Fibroblast of skin of left biceps (primary cell): ENCODE data around the gene SLC34A1.

Source experiments
- DNase-seq, 2 experiments: peaks; one replicate each; pipeline ENCODE4 v3.0.0-alpha.2; 2013; ENCODE audit warnings: low read depth in 2 of 2

Gene SLC34A1

GRCh38 chr5:177432143-177432838 lies 48.1 kb downstream of the SLC34A1 start:
- DNase-seq = no peak

- no peak for DNase-seq
Measured at GRCh38 chr5:177432839-177433657, 48.8 kb downstream of the SLC34A1 start.

GRCh38 chr5:177433658-177434217 lies 49.5 kb downstream of the SLC34A1 start:
- DNase-seq = no peak

- no peak for DNase-seq
Measured at GRCh38 chr5:177434437-177434836, 50.2 kb downstream of the SLC34A1 start.

- DNase-seq = no peak
Measured at GRCh38 chr5:177434942-177435738, 50.9 kb downstream of the SLC34A1 start.

GRCh38 chr5:177435847-177436536 lies 51.8 kb downstream of the SLC34A1 start:
- no peak for DNase-seq

GRCh38 chr5:177437623-177438022 lies 53.4 kb downstream of the SLC34A1 start:
- no peak for DNase-seq

GRCh38 chr5:177438468-177438867 lies 54.2 kb downstream of the SLC34A1 start:
- DNase-seq = no peak

GRCh38 chr5:177439518-177440053 lies 55.4 kb downstream of the SLC34A1 start:
- no peak for DNase-seq

GRCh38 chr5:177440211-177440989 lies 56.2 kb downstream of the SLC34A1 start:
- no peak for DNase-seq

GRCh38 chr5:177440990-177441780 lies 57.0 kb downstream of the SLC34A1 start:
- no peak for DNase-seq

GRCh38 chr5:177442066-177442826 lies 58.0 kb downstream of the SLC34A1 start:
- DNase-seq = no peak

- DNase-seq = no peak
Measured at GRCh38 chr5:177443144-177443983, 59.1 kb downstream of the SLC34A1 start.

- DNase-seq = no peak
Measured at GRCh38 chr5:177444106-177445051, 60.1 kb downstream of the SLC34A1 start.

GRCh38 chr5:177445052-177445916 lies 61.0 kb downstream of the SLC34A1 start:
- no peak for DNase-seq

GRCh38 chr5:177445917-177446199 lies 61.6 kb downstream of the SLC34A1 start:
- DNase-seq = no peak
